Measurements from ENCODE around the gene CUL3.

- TF ChIP-seq, protein P1, sequence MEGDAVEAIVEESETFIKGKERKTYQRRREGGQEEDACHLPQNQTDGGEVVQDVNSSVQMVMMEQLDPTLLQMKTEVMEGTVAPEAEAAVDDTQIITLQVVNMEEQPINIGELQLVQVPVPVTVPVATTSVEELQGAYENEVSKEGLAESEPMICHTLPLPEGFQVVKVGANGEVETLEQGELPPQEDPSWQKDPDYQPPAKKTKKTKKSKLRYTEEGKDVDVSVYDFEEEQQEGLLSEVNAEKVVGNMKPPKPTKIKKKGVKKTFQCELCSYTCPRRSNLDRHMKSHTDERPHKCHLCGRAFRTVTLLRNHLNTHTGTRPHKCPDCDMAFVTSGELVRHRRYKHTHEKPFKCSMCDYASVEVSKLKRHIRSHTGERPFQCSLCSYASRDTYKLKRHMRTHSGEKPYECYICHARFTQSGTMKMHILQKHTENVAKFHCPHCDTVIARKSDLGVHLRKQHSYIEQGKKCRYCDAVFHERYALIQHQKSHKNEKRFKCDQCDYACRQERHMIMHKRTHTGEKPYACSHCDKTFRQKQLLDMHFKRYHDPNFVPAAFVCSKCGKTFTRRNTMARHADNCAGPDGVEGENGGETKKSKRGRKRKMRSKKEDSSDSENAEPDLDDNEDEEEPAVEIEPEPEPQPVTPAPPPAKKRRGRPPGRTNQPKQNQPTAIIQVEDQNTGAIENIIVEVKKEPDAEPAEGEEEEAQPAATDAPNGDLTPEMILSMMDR (IDR thresholded peaks at IDR 0.05): no peak
- TF ChIP-seq HMGXB4 (CRISPR knock-in tag; IDR thresholded peaks at IDR 0.05) (no peak), ZNF416 (CRISPR knock-in tag; IDR thresholded peaks at IDR 0.05) (no peak), NR2C2 (CRISPR knock-in tag; IDR thresholded peaks at IDR 0.05) (no peak)
- TF ChIP-seq, protein P2, sequence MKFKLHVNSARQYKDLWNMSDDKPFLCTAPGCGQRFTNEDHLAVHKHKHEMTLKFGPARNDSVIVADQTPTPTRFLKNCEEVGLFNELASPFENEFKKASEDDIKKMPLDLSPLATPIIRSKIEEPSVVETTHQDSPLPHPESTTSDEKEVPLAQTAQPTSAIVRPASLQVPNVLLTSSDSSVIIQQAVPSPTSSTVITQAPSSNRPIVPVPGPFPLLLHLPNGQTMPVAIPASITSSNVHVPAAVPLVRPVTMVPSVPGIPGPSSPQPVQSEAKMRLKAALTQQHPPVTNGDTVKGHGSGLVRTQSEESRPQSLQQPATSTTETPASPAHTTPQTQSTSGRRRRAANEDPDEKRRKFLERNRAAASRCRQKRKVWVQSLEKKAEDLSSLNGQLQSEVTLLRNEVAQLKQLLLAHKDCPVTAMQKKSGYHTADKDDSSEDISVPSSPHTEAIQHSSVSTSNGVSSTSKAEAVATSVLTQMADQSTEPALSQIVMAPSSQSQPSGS (CRISPR knock-in tag; IDR thresholded peaks at IDR 0.05; ENCODE audit: borderline replicate concordance, low read depth): no peak
- TF ChIP-seq, protein P3, sequence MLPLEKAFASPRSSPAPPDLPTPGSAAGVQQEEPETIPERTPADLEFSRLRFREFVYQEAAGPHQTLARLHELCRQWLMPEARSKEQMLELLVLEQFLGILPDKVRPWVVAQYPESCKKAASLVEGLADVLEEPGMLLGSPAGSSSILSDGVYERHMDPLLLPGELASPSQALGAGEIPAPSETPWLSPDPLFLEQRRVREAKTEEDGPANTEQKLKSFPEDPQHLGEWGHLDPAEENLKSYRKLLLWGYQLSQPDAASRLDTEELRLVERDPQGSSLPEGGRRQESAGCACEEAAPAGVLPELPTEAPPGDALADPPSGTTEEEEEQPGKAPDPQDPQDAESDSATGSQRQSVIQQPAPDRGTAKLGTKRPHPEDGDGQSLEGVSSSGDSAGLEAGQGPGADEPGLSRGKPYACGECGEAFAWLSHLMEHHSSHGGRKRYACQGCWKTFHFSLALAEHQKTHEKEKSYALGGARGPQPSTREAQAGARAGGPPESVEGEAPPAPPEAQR (CRISPR knock-in tag; IDR thresholded peaks at IDR 0.05): no peak
Observed at GRCh38 chr2:224421065-224421464, 164.1 kb downstream of the CUL3 start.

Data from WTC11 (cell line).